ENCODE data around the gene LNPEP. TPM values are rescaled to one million over a fixed set of nuclear protein-coding genes. Genes with fewer than 3 reads are reported as not detected.

Gene LNPEP
- total RNA-seq, 1 experiment from 2014 or later, result 6.4 TPM

DNA sequence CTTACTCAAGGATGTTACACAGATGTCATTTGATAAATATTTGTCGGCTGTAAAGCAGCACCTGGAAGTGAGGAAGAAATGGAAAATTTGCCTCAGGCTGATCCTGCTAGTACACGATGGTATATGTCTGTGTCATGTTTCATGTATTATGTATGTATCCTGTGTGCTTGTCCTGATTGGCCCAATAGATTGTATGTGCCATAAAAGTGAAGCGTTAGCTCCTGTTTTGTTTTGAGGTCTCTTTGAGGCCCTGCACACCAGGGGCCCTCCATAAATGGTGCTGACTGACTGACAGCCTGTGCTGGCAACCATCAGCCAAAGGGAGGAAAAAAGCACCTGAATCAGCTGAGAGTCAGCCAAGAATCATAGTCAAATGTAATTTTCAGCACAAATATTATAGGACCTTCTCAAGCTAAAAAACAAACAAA, 11.8 kb upstream of the LNPEP start (continued):
- TF ChIP-seq TP53 (CRISPR knock-in tag; IDR thresholded peaks at IDR 0.05) (no peak), SMAD3 (CRISPR knock-in tag; IDR thresholded peaks at IDR 0.05; ENCODE audit: borderline replicate concordance) (no peak), CREB1 (CRISPR knock-in tag; IDR thresholded peaks at IDR 0.05) (no peak), CDX4 (CRISPR knock-in tag; IDR thresholded peaks at IDR 0.05; ENCODE audit: borderline replicate concordance) (no peak)

GRCh38 chr5:96926276-96926675, 9.6 kb upstream of the LNPEP start:
- ATAC-seq (no peak), DNase-seq (ENCODE audit: low spot score) (no peak)
- no peaks in the 10 kb centered on the region for H3K36me3 Mint-ChIP-seq
- ChIA-PET POLR2A (no interaction called here), CTCF (interaction anchor here (0.7 kb wide), 2 partner anchors 214 to 291 kb away, joined by 3 to 4 read pairs; no protein-coding TSS in a partner anchor)
- H3K4me1 Mint-ChIP-seq, result peaks cover 7% of the 10 kb centered on the region
- no peaks in the 10 kb centered on the region for H3K9me3 Mint-ChIP-seq
- H3K27ac Mint-ChIP-seq, result no peak overlapping the region
- no peaks in the 10 kb centered on the region for H3K27me3 Mint-ChIP-seq (ENCODE audit: low read depth)
- H3K4me3 Mint-ChIP-seq, result no peak overlapping the region
- TF ChIP-seq, protein P1, sequence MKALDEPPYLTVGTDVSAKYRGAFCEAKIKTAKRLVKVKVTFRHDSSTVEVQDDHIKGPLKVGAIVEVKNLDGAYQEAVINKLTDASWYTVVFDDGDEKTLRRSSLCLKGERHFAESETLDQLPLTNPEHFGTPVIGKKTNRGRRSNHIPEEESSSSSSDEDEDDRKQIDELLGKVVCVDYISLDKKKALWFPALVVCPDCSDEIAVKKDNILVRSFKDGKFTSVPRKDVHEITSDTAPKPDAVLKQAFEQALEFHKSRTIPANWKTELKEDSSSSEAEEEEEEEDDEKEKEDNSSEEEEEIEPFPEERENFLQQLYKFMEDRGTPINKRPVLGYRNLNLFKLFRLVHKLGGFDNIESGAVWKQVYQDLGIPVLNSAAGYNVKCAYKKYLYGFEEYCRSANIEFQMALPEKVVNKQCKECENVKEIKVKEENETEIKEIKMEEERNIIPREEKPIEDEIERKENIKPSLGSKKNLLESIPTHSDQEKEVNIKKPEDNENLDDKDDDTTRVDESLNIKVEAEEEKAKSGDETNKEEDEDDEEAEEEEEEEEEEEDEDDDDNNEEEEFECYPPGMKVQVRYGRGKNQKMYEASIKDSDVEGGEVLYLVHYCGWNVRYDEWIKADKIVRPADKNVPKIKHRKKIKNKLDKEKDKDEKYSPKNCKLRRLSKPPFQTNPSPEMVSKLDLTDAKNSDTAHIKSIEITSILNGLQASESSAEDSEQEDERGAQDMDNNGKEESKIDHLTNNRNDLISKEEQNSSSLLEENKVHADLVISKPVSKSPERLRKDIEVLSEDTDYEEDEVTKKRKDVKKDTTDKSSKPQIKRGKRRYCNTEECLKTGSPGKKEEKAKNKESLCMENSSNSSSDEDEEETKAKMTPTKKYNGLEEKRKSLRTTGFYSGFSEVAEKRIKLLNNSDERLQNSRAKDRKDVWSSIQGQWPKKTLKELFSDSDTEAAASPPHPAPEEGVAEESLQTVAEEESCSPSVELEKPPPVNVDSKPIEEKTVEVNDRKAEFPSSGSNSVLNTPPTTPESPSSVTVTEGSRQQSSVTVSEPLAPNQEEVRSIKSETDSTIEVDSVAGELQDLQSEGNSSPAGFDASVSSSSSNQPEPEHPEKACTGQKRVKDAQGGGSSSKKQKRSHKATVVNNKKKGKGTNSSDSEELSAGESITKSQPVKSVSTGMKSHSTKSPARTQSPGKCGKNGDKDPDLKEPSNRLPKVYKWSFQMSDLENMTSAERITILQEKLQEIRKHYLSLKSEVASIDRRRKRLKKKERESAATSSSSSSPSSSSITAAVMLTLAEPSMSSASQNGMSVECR (CRISPR knock-in tag; IDR thresholded peaks at IDR 0.05; ENCODE audit: borderline replicate concordance), result no peak
- TF ChIP-seq IRF1 (CRISPR knock-in tag; IDR thresholded peaks at IDR 0.05) (no peak), ZNF138 (CRISPR knock-in tag; conservative IDR thresholded peaks at IDR 0.05) (no peak), E2F1 (CRISPR knock-in tag; IDR thresholded peaks at IDR 0.05) (no peak), CTCF (IDR thresholded peaks at IDR 0.05) (no peak), SOX15 (CRISPR knock-in tag; IDR thresholded peaks at IDR 0.05) (no peak), E2F4 (CRISPR knock-in tag; IDR thresholded peaks at IDR 0.05; ENCODE audit: borderline replicate concordance, low read depth) (no peak), NFE2L1 (CRISPR knock-in tag; IDR thresholded peaks at IDR 0.05) (no peak), ZNF416 (CRISPR knock-in tag; IDR thresholded peaks at IDR 0.05) (no peak), ZNF219 (CRISPR knock-in tag; IDR thresholded peaks at IDR 0.05; ENCODE audit: borderline replicate concordance) (no peak), USF2 (CRISPR knock-in tag; IDR thresholded peaks at IDR 0.05) (no peak)
- TF ChIP-seq, protein P2, sequence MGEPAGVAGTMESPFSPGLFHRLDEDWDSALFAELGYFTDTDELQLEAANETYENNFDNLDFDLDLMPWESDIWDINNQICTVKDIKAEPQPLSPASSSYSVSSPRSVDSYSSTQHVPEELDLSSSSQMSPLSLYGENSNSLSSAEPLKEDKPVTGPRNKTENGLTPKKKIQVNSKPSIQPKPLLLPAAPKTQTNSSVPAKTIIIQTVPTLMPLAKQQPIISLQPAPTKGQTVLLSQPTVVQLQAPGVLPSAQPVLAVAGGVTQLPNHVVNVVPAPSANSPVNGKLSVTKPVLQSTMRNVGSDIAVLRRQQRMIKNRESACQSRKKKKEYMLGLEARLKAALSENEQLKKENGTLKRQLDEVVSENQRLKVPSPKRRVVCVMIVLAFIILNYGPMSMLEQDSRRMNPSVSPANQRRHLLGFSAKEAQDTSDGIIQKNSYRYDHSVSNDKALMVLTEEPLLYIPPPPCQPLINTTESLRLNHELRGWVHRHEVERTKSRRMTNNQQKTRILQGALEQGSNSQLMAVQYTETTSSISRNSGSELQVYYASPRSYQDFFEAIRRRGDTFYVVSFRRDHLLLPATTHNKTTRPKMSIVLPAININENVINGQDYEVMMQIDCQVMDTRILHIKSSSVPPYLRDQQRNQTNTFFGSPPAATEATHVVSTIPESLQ (CRISPR knock-in tag; IDR thresholded peaks at IDR 0.05), result no peak
- TF ChIP-seq, protein P3, sequence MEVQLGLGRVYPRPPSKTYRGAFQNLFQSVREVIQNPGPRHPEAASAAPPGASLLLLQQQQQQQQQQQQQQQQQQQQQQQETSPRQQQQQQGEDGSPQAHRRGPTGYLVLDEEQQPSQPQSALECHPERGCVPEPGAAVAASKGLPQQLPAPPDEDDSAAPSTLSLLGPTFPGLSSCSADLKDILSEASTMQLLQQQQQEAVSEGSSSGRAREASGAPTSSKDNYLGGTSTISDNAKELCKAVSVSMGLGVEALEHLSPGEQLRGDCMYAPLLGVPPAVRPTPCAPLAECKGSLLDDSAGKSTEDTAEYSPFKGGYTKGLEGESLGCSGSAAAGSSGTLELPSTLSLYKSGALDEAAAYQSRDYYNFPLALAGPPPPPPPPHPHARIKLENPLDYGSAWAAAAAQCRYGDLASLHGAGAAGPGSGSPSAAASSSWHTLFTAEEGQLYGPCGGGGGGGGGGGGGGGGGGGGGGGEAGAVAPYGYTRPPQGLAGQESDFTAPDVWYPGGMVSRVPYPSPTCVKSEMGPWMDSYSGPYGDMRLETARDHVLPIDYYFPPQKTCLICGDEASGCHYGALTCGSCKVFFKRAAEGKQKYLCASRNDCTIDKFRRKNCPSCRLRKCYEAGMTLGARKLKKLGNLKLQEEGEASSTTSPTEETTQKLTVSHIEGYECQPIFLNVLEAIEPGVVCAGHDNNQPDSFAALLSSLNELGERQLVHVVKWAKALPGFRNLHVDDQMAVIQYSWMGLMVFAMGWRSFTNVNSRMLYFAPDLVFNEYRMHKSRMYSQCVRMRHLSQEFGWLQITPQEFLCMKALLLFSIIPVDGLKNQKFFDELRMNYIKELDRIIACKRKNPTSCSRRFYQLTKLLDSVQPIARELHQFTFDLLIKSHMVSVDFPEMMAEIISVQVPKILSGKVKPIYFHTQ (CRISPR knock-in tag; IDR thresholded peaks at IDR 0.05), result no peak
- TF ChIP-seq, protein P4, sequence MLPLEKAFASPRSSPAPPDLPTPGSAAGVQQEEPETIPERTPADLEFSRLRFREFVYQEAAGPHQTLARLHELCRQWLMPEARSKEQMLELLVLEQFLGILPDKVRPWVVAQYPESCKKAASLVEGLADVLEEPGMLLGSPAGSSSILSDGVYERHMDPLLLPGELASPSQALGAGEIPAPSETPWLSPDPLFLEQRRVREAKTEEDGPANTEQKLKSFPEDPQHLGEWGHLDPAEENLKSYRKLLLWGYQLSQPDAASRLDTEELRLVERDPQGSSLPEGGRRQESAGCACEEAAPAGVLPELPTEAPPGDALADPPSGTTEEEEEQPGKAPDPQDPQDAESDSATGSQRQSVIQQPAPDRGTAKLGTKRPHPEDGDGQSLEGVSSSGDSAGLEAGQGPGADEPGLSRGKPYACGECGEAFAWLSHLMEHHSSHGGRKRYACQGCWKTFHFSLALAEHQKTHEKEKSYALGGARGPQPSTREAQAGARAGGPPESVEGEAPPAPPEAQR (CRISPR knock-in tag; IDR thresholded peaks at IDR 0.05), result no peak

Data from WTC11 (cell line).